AML-193 (cell line): ENCODE measurements around the gene SPIRE1.

Experiments
- DNase-seq, 2 experiments: peaks; one replicate each; lab custom pipeline; 2025; lab: John Stamatoyannopoulos, UW

Gene SPIRE1

DNA sequence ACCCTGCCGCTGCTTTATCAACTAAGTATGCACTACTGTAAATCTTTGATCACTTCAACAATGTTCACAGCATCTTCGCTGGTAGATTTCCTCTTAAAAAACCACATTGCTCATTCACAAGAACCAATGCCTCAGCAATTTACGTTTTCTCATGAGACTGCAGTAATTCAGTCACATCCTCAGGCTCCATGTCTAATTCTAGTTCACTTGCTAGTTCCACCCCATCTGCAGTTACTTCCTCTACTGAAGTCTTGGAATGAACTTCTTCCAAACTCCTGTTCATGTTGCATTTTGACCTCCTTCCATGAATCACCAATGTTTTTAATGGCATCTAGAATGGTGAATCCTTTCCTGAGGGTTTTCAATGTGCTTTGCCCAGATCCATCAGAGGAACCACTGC is 214.4 kb downstream of the SPIRE1 start:
- DNase-seq: no peak

DNA sequence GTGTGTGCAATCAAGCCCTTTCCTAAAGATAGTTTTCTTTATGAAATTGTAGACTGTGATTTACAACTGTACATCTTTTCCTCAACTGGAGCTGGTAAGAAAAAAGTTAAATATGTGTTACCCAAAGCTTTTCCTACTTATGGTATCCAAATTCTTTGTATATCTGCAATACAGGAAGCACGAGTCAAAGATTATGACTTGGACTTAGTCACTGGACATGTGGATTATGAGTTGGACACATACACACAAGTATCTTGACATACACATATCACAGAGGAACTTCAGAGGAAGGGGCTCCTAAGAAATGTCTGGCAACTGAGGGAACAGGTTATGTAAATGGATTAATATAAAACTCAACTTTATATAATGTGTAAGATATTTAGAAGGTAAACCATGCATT is 215.0 kb downstream of the SPIRE1 start:
- no peak for DNase-seq

DNA sequence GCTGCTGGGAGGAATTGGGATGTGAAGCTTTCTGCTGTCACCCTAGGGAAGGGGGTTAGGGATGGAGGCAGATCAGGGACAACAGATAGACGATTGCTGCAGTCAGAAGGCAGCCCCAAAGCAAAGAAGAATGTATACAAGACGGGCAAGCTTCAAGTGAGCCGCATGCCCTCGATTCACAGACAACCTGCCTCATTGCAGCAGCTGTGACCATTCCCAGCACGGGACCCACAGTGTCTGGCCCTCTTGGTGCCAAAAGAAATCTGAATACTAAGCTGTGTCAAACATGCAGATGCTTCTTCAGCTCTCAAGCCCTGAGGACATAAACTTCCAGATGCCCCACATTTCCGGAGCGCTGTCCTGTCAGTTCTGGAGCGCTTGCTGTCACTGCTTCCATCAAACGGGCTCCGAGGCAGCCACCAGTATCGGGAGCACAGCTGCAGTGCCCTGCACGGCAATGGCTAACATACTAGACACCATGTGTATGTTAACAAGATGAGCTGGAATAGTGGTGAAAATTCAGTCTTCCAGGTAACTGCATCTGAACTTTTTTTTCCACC is 216.4 kb downstream of the SPIRE1 start:
- no peak for DNase-seq

DNA sequence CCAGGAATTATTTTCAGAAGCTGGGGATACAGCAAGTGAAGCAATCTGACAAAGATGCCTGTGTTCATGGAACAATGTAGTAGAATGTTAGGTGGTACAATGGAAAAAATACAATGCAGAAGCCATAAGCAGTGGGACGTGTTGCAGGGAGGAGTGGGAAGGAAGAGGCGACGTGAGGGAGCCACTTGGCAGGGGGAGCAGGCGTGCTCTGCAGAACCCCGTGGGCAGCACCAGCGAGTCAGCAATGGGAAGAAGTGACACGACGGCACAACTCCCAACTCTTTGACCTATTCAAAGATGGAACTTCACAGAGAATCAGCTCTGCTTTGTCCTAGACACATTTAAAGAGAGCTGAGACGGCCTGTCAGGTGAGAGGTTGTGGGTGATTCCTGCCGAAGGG is 219.7 kb downstream of the SPIRE1 start:
- DNase-seq: no peak

DNA sequence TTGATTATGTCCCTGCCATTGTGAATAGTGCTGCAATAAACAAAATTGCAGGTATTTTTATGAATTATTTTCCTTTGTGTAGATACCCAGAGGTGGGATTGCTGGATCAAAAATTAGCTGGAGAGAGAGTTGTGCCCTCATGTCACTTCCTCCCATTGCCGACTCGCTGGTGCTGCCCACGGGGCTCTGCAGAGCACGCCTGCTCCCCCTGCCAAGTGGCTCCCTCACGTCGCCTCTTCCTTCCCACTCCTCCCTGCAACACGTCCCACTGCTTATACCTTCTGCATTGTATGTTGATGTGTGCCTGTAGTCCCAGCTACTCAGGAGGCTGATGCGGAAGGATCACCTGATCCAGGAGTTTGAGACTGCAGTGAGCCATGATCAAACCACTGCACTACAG is 222.0 kb downstream of the SPIRE1 start:
- DNase-seq: no peak

DNA sequence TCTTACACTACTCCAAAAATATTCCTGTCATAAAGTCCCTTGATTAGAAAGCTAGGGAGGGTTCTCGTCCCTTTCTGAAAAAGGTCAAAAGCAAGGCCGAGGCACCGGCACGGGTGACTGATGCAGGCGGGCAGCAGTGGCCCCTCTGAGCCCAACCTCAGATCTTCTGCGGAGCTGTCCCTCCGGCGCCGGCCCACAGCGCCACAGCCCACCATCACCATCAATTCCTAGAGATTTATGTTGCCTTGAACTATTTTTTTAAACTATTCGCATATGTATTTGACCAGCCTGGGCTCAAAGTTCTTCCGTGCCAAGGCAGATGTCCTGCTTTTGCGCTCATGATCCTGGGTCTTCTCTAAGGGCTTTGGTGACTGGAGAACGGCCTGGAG is 223.4 kb downstream of the SPIRE1 start:
- DNase-seq: no peak

DNA sequence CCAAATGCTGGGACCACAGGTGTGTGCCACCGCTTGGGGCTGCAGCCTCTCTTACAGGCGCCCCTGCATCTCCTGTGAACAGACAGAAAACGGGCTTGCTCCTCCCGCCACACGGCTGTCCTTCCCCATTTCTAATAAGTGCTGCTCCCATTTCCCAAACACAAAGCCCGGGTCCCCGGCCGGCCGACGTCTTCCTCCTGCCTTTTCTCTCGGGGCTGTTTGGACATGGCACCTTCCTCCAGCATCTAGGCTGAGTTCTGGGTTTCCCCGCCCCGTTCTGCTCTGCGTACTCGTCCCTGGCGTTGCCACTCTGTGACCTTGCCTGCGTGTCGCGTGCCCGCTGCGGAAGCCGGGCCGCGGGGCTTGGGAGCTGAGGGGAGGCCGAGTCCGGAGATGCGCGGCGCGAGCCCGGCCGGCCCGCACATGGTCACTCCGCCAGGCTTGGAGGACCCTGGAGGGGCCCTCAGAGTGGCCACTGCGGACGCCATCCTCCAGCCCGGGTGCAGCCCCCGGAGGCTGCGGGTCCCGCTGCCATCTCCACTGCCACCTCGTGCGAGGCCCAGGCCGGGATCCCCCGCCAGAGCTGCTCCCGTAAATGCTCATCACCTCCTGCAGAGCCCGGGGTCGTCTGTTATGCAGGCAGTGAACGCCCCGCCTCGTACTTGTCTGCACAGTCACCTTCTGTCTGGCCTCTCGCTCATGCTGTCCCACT is 223.9 kb downstream of the SPIRE1 start:
- no peak for DNase-seq

DNA sequence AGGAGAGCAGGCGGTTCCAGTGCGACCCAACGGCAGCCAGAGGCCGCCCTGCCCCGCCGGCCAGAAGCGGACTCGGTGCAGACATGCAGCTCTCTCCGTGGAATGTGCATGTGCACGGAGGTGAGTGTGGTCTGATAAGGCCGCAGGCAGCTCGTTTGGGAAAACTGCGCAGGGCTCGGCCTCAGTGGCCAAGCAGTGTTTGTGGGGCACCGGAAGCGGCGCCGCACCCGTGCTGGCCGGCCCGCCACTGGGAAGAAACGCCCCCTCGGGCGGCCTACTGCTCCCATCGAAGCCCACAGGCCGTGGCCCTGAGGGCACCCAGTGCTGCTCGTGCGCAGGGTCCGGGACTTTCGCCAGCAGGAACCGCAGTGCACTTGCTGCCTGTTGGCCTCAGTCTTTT is 225.0 kb downstream of the SPIRE1 start:
- no peak for DNase-seq

DNA sequence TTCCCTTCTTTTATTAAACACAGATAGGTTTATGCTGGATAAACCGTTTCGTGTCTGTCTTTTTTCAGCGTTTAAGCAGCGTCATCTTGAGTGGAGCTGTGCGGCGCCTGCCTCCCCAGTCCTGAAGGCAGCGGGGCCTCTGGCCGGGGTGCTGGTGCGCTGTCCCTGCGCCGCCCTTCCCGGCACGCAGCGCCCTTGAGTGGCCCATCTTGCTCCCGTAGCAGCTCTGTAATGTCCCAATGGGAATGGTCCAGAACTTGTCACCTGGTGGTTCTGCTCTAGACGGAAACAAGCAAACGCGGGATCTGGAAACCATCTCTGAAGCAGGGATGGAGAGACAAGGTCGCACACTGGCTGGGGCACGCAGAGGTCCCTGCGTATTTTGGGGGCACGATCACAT is 225.7 kb downstream of the SPIRE1 start:
- no peak for DNase-seq

DNA sequence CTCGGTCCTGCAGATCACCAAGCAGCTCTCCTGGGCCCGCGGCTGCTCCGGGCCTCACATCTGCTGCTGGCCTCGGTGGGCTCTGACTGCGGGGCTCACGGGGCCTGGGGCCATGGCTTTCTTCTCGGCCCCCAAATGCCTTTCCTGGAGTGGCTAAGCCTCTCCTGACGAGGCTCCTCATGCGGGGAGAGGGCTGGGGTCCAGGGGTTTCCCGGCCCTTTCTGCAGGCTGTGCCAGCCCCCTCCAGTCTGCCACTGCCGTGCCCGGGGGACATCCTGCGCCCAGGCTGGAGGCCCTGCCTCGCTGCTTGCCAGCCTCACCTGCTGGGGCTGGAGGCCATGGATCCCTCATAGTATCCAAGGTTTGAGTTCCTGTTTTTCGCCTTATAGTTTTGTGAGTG is 226.3 kb downstream of the SPIRE1 start:
- no peak for DNase-seq

DNA sequence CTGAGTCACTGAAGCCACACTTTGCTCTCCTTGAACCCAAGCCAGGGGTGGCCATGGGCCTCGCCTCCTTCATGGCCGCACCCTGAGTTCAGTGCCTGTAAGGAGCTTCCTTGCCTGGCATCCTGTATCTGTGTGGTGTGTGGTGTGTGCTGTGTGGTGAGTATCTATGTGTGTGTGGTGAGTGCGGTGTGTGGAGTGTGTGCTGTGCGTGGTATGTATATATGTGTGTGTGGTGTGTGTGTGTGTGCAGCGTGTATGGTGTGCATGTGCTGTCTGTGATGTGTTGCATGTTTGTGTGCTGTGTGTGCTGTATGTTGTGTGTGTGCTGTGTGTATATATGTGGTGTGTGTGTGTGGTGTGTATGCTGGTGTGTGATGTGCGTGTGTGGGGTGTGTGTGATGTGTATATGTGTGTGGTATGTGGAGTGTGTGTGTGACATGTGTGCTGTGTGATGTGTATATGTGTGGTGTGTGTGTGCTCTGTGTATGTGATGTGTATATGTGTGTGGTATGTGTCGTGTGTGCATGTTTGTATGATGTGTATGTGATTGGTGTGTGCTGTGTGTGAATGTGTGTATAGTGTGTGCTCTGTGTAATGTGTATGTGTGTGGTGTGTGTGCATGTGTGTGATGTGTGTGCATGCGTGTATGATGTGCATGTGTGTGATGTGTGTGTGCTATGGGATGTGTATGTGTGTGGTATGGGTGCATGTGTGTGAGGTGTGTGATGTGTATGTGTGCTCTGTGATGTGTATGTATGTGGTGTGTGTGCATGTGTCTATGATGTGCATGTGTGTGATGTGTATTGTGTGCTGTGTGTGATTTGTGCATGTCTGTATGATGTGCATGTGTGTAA is 227.5 kb downstream of the SPIRE1 start:
- no peak for DNase-seq

DNA sequence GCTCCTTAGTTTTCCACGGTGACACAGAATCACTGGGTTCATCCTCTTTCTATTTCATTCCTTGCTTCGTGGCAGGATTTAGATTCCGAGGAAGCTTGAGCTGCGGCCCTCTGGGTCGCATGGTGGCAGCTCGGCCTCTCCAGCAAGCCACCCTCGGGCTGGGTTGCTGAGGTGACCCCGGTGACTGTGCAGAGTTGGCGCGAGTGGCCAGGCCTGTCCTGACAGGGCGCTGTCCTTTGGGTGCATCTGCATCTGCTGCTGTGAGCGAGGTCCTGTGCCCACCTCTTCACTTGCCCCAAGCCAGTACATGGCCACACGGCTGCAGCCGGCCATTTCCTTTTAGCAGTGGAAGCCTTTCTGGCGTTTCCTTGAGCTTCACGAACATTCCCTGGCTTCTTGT is 228.4 kb downstream of the SPIRE1 start:
- no peak for DNase-seq

DNA sequence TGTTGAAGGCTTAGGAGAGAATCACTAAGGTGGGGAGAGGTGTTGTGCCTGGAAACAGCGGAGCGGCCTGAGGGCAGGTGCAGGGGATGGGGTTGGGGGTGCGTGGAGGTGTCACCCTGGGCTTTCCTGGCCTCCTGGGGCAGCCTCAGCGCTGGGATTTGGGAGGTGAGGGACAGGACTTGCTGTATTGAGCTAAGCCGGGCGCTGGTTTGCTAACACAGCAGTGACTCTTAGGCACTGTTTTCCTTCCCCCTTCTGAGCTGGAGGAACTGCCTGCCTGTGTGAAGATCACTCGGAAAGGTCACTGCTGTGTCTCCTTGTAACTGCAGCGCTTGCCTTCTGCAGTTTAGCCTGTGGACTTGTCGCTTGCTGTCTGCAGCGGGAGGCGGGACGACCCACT is 229.0 kb downstream of the SPIRE1 start:
- no peak for DNase-seq

DNA sequence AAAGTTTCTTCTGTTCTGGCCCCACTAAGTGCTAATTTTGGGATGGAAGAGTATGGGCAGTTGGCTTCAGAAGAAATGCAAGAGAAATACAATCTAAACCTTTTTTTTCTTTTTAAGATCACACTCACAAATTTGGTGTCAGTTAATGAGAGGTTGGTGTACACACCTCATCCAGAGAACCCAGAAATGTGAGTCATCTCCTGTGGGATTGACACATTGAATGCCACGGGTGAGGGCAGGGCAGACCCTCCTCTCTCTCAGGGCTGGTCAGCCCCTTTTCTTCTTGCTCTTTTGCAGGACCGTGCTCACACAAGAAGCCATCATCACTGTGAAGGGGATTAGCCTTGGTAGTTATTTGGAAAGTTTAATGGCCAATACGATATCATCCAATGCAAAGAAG is 231.0 kb downstream of the SPIRE1 start:
- DNase-seq: no peak

DNA sequence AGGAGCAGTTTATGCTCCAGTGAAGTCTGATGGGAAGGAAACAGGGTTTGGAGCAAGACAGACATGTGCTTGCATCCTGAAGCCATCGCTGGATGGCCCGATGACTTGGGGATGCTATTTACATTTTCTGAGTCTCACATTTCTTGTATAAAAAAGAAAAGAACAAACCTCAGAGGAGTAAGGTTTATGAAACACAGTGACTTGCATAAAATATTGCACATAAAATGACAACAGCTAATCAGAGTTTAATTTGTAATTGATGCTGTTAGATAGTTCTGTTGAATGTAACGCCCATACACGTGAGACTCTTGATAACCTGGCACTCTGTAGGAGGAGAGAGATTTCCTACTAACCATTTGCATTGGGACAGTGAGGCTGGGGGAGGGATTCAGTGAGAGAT is 233.7 kb downstream of the SPIRE1 start:
- no peak for DNase-seq

DNA sequence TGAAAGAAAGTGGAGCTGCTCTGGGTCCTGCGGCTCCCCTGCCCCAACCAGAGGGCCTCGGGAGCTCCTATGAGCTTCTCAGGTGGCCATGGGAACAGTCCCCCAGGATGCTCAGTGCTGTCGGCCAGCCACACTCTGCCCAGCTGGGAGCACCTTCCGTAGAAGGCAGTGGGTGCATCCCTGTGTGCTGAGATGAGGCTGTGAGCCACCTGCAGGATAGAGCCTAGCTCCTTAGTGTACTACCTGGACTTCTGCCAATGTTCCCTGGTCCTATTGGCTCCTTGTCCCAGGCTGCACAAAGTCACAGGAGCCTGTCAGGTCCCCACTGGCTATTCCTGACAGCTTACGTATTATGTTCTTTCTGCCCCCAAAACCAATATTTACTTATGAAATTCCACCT is 234.1 kb downstream of the SPIRE1 start:
- no peak for DNase-seq

DNA sequence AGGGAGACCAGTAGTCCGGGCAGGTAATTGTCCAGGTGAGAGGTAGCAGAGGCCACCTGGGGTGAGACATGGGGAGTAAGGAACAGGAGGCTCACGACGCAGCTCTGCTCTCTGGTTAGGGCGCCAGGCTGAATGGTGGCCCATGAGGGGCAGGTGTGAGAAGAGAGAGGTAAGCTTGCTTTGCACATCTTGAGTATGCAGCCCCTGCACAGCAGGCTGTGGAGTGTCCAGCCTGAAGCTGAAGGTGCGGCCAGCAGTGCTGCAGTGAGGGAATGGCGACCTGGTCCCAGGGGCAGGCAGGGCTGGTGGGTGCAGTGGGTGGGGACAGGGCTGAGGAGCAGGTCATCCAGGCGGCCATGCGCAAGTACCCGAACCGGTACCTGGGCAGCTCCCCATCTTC is 234.5 kb downstream of the SPIRE1 start:
- no peak for DNase-seq

DNA sequence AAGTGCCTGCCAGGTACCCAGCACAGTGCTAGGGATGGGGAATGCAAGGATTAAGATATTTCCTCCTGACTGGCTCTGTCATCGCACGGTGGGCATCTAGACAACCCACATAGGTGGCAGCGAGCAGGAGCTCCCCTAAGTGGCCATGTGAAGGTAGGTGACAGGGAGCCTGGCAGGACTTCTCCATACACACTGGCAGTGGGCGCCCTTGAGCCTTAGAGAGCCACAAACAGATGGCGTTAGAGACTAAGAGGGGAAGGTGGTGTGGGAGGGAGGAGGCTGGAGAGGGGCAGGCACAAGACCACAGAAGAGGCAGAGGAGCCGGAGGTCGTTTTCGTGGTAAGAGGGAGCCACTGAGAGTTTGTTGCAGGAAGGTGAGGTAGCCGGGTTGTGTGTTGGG is 235.0 kb downstream of the SPIRE1 start:
- DNase-seq: peak in 1 of 2 experiments; percentile 2

DNA sequence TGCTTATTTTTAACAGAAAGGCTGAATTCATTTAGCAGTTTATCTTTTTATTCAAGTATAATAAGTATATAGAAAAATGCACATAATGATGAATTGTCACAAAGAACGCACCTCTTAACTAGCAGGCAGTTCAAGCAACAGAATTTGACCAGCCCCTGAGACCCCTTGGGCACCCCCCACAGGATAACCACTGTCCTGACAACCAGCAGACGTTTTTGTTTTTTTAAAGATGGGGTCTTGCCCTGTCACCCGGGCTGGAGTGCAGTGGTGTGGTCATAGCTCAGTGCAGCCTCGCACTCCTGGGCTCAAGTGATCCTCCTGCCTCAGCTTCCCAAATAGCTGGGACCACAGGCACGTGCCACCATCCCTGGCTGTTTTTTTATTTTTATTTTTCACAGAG is 236.2 kb downstream of the SPIRE1 start:
- DNase-seq: no peak

DNA sequence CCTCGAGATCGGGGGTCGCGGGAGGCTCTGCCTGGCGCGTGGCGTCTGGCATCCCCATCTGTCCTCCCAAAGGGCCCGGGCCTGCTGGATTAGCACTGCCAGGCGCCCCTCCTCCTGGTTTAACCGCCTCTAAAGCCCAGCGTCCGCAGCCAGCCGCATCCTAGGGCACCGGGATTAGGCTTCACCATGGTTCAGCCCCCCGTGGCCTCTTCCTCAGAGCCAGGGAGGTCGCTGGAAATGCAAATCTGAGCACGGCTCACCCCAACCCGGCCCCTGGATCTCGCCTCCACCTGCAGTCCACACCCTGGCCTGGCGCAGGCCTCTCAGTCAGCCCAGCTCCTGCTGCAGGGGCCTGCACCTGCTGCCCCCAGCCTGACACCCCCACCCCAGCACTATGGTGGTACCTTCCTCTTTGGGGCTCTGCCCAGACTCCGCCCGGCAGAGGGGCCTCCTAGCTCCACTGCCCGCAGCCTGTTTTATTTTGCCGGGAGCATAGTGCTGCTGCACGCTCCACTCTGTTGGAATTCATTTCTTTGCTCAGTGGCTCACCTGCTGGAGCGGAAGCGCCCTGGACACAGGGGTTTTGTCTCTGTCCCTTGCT is 237.0 kb downstream of the SPIRE1 start:
- no peak for DNase-seq

DNA sequence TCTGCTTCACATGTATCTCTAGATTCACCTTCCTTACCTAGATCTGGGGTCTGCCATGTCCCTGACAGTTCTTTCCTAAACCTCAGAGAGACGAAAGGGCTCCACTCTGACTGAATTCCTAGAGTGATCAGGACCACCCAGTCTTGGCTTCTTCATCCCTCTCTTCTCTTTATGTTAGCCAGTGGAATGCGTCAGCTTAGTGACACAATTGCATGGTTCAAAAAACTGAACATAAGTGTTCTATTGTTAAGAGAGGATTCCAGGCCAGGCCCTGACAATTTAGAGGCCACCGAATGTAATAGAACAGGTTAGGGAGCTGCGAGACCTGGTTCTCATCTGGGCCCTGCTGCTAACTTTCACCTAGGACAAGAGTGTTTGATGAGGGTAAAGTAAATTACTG is 240.2 kb downstream of the SPIRE1 start:
- DNase-seq: no peak

DNA sequence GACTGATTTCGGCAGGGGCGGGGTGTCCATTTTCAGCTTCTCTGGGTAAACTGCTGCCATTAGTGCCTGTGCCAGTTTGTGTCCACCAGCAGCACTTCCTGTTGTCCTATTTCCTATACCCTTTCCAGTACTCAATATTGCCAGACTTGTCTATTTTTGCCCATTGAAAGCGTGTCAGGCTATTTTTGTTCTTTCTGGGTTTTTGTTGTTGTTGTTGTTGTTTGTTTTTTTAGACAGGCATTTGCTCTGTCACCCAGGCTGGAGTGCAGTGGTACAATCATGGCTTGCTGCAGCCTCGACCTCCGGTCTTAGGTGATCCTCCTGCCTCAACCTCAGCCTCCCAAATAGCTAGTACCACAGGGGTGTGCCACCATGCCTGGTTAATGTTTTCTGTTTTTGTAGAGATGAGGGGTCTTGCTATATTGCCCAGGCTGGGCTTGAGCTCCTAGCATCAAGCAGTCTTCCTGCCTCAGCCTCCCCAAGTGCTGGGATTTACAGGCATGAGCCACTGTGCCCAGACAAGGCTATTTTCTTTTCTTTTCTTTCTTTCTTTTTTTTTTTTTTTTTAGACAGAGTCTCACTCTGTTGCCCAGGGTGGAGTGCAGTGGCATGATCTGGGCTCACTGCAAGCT is 241.7 kb downstream of the SPIRE1 start:
- no peak for DNase-seq
